ENCODE results near the gene ISG20L2. TPM values are rescaled to one million over a fixed set of nuclear protein-coding genes. Genes with fewer than 3 reads are reported as not detected.
A peak's percentile ranks its signal among the peaks of the same experiment; 100 is the strongest.

ISG20L2 gene
- total RNA-seq, 1 donor from 2014 or later = 23.7 TPM

GRCh38 chr1:156743367-156744302, 15.1 kb upstream of the ISG20L2 start:
- peaks cover 36% of the 10 kb centered on the region for H3K4me1 ChIP-seq
- no peaks in the 10 kb centered on the region for H3K27me3 ChIP-seq
- peaks cover 15% of the 10 kb centered on the region for H3K36me3 Mint-ChIP-seq
- H4K20me1 ChIP-seq (ENCODE audit: low read depth) = peaks cover 17% of the 10 kb centered on the region
- peaks cover 77% of the 10 kb centered on the region for H3F3A ChIP-seq (ENCODE audit: low read depth)
- DNase-seq (ENCODE audit: low spot score) = no peak
- no peak overlapping the region for H2AFZ ChIP-seq (replicated peaks)
- H3K9me3 ChIP-seq (ENCODE audit: low read depth) = no peaks in the 10 kb centered on the region
- TF ChIP-seq EZH2phosphoT487 (IDR thresholded peaks at IDR 0.05) = no peak
- no peak for TF ChIP-seq EZH2 (IDR thresholded peaks at IDR 0.05)
- TF ChIP-seq CTCF (IDR thresholded peaks at IDR 0.05) = no peak
- H3K4me3 Mint-ChIP-seq = no peak overlapping the region
- no peaks in the 10 kb centered on the region for H3K9me3 Mint-ChIP-seq
- peaks cover 66% of the 10 kb centered on the region for H3K79me2 ChIP-seq (ENCODE audit: low read depth)
- H3K4me1 Mint-ChIP-seq = peaks cover 51% of the 10 kb centered on the region
- no peak overlapping the region for H3K27ac ChIP-seq
- H3K27me3 Mint-ChIP-seq (ENCODE audit: insufficient read depth, low read depth) = peaks cover 2% of the 10 kb centered on the region
- no peak overlapping the region for H3K9ac ChIP-seq
- H3K4me3 ChIP-seq = no peak overlapping the region
- H3K4me2 ChIP-seq = no peak overlapping the region
- no peak overlapping the region for H3K27ac Mint-ChIP-seq
- no peaks in the 10 kb centered on the region for H3K36me3 ChIP-seq

- H3K4me3 Mint-ChIP-seq = no peak overlapping the region
- H3K27ac Mint-ChIP-seq = peak overlapping the region; percentile 37
- Histone ChIP-seq H4K20me1 (ENCODE audit: low read depth) (peaks cover 15% of the 10 kb centered on the region), H3K4me2 (no peak overlapping the region), H3K9me3 (ENCODE audit: low read depth) (no peaks in the 10 kb centered on the region), H3K79me2 (ENCODE audit: low read depth) (peaks cover 57% of the 10 kb centered on the region), H3K27me3 (no peaks in the 10 kb centered on the region), H3K36me3 (no peaks in the 10 kb centered on the region), H3K4me3 (no peak overlapping the region), H3F3A (ENCODE audit: low read depth) (peaks cover 69% of the 10 kb centered on the region), H3K4me1 (peaks cover 28% of the 10 kb centered on the region), H3K9ac (no peak overlapping the region), H3K27ac (peak overlapping the region; percentile 52), H2AFZ (replicated peaks) (no peak overlapping the region)
- peaks cover 46% of the 10 kb centered on the region for H3K4me1 Mint-ChIP-seq
- H3K27me3 Mint-ChIP-seq (ENCODE audit: insufficient read depth, low read depth) = peaks cover 2% of the 10 kb centered on the region
- H3K36me3 Mint-ChIP-seq = peaks cover 15% of the 10 kb centered on the region
- DNase-seq (ENCODE audit: low spot score) = no peak
- no peaks in the 10 kb centered on the region for H3K9me3 Mint-ChIP-seq
- TF ChIP-seq CTCF (IDR thresholded peaks at IDR 0.05) = no peak
- no peak for TF ChIP-seq EZH2phosphoT487 (IDR thresholded peaks at IDR 0.05)
- TF ChIP-seq EZH2 (IDR thresholded peaks at IDR 0.05) = no peak
Measured at GRCh38 chr1:156742801-156743200, 14.2 kb upstream of the ISG20L2 start.

GRCh38 chr1:156742017-156742416, 13.5 kb upstream of the ISG20L2 start:
- Histone ChIP-seq H3K79me2 (ENCODE audit: low read depth) (peaks cover 50% of the 10 kb centered on the region), H3F3A (ENCODE audit: low read depth) (peaks cover 62% of the 10 kb centered on the region), H3K4me2 (peak overlapping the region; percentile 51), H3K36me3 (no peaks in the 10 kb centered on the region), H3K4me3 (no peak overlapping the region), H3K27me3 (no peaks in the 10 kb centered on the region), H2AFZ (replicated peaks) (no peak overlapping the region), H4K20me1 (ENCODE audit: low read depth) (peaks cover 15% of the 10 kb centered on the region), H3K9me3 (ENCODE audit: low read depth) (no peaks in the 10 kb centered on the region), H3K4me1 (peaks cover 22% of the 10 kb centered on the region), H3K9ac (no peak overlapping the region), H3K27ac (peak overlapping the region; percentile 52)
- H3K27me3 Mint-ChIP-seq (ENCODE audit: insufficient read depth, low read depth) = peaks cover 2% of the 10 kb centered on the region
- peaks cover 20% of the 10 kb centered on the region for H3K36me3 Mint-ChIP-seq
- peak overlapping the region; percentile 94 for H3K4me3 Mint-ChIP-seq
- H3K9me3 Mint-ChIP-seq = no peaks in the 10 kb centered on the region
- peaks cover 40% of the 10 kb centered on the region for H3K4me1 Mint-ChIP-seq
- TF ChIP-seq CTCF (IDR thresholded peaks at IDR 0.05) (no peak), EZH2phosphoT487 (IDR thresholded peaks at IDR 0.05) (no peak), EZH2 (IDR thresholded peaks at IDR 0.05) (no peak)
- H3K27ac Mint-ChIP-seq = no peak overlapping the region
- DNase-seq (ENCODE audit: low spot score) = no peak
